Sigmoid colon (tissue), 4 donors: ENCODE data around the gene KTN1.

Experiments used
- EP300 ChIP-seq, 4 donors: sonication (generic); formaldehyde crosslinking; IDR thresholded peaks; one replicate each; pipeline ENCODE4 v1.6.1; 2017; ENCODE audit warnings: antibody characterized with exemption in 4 of 4
- POLR2A ChIP-seq, 2 donors: fragments of 450-650 bp; IDR thresholded peaks; one replicate each; pipeline ENCODE4 v1.6.1; 2016; ENCODE audit warnings: antibody characterized with exemption in 2 of 2, mild to moderate bottlenecking in 2 of 2, moderate library complexity in 2 of 2
- POLR2AphosphoS5 ChIP-seq, 4 donors: sonication (generic); formaldehyde crosslinking; IDR thresholded peaks; one replicate each; pipeline ENCODE4 v1.6.1; 2017; ENCODE audit warnings: antibody characterized with exemption in 4 of 4
- TF ChIP-seq, protein P1 (sequence below), 4 experiments: fragments of 450-650 bp in 3 of 4; fragments of 200-600 bp in 1 of 4; IDR thresholded peaks; one replicate each; pipeline ENCODE4 v1.5.1; 2016 to 2019; ENCODE audit warnings: antibody characterized with exemption in 4 of 4, mild to moderate bottlenecking in 3 of 4, moderate library complexity in 2 of 4

DNA sequence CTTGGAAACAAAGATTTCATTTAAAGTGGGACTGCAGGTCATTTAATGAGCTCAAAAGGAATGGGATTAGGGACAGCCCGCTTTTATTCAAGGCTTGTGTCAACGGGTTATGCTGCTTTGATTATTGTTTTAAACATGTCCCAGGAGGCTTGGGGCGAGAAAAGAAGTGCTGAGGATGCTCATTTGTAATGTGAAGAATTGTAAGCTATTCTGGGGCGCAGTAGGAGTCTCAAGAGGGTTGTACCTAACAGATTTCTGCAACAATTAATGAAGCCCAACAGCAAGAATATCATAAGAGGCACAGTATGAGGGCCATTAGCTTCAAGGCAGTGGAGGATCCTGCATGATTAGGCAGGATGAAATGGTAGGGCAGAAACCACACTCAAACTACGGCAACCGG is 122.5 kb downstream of the KTN1 start:
- TF ChIP-seq POLR2A (IDR thresholded peaks at IDR 0.05) (no peak), POLR2AphosphoS5 (IDR thresholded peaks at IDR 0.05) (no peak), EP300 (IDR thresholded peaks at IDR 0.05) (no peak)
- TF ChIP-seq, protein P1, sequence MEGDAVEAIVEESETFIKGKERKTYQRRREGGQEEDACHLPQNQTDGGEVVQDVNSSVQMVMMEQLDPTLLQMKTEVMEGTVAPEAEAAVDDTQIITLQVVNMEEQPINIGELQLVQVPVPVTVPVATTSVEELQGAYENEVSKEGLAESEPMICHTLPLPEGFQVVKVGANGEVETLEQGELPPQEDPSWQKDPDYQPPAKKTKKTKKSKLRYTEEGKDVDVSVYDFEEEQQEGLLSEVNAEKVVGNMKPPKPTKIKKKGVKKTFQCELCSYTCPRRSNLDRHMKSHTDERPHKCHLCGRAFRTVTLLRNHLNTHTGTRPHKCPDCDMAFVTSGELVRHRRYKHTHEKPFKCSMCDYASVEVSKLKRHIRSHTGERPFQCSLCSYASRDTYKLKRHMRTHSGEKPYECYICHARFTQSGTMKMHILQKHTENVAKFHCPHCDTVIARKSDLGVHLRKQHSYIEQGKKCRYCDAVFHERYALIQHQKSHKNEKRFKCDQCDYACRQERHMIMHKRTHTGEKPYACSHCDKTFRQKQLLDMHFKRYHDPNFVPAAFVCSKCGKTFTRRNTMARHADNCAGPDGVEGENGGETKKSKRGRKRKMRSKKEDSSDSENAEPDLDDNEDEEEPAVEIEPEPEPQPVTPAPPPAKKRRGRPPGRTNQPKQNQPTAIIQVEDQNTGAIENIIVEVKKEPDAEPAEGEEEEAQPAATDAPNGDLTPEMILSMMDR (IDR thresholded peaks at IDR 0.05), result no peak
